GM21723 (cell line): Measurements from ENCODE around the gene NOP16.

Experiments
- ATAC-seq: cut with Tn5 transposase; IDR thresholded peaks from one replicate; pipeline ENCODE4 v1.9.1; 2021; ENCODE audit warnings: mild to moderate bottlenecking, moderate library complexity; ENCODE audit not compliant: unreplicated experiment

Gene NOP16

GRCh38 chr5:176362233-176362490, 26.2 kb downstream of the NOP16 start:
- peak; percentile 10 for ATAC-seq

- ATAC-seq, result peak; percentile 89
Observed at GRCh38 chr5:176361437-176362232, 26.8 kb downstream of the NOP16 start, which contains the start of gene KIAA1191. Gene KIAA1191, minus strand, starts transcription at chr5:176361764. Its CDS starts 2,256 bp downstream, at chr5:176359508.

GRCh38 chr5:176360894-176361436, 27.4 kb downstream of the NOP16 start:
- ATAC-seq, result peak; percentile 4

GRCh38 chr5:176359658-176360057, 28.7 kb downstream of the NOP16 start:
- no peak for ATAC-seq

- ATAC-seq, result no peak
Observed at GRCh38 chr5:176356179-176356566, 32.2 kb downstream of the NOP16 start.

- ATAC-seq, result no peak
Observed at GRCh38 chr5:176355400-176356178, 32.8 kb downstream of the NOP16 start.

GRCh38 chr5:176353533-176353932, 34.9 kb downstream of the NOP16 start:
- ATAC-seq, result no peak

GRCh38 chr5:176352116-176352878, 36.1 kb downstream of the NOP16 start:
- peak; percentile 65 for ATAC-seq

- no peak for ATAC-seq
Observed at GRCh38 chr5:176350416-176350815, 38.0 kb downstream of the NOP16 start.

GRCh38 chr5:176342766-176343458, 45.5 kb downstream of the NOP16 start:
- ATAC-seq, result no peak

- no peak for ATAC-seq
Observed at GRCh38 chr5:176342158-176342483, 46.3 kb downstream of the NOP16 start.

- no peak for ATAC-seq
Observed at GRCh38 chr5:176341325-176342157, 46.9 kb downstream of the NOP16 start.

- no peak for ATAC-seq
Observed at GRCh38 chr5:176339304-176339703, 49.1 kb downstream of the NOP16 start.

GRCh38 chr5:176337913-176338312, 50.5 kb downstream of the NOP16 start:
- ATAC-seq, result no peak

GRCh38 chr5:176334031-176334770, 54.2 kb downstream of the NOP16 start:
- no peak for ATAC-seq
